Stimulated activated CD4-positive, alpha-beta T cell treated with anti-CD3 and anti-CD28 coated beads, Interleukin-2, amount 100 ng/mL, for 24 hours (primary cell): ENCODE data around the gene PAK3.

Source experiments
- DNase-seq, 2 donors: peaks; one replicate each; pipeline ENCODE4 v3.0.0-alpha.2; 2020

PAK3 gene

DNA sequence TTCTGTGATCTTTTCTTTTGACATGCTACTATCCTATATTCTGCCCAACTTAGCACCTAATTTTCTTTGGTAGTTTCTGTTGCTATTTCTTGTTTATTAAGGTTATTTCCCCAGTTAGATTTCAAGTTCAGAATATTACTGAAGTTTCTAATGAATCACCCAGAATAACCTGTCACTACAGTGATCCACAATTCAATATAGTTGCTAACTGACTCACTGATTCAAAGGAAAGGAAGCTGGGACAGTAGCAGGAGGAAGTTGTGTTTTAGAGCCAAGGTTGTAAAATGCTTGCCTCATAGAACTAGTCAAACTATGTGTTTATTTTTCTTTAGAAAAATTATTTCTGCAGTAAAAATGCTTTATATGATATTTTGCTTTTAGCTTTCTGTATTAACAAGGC is 37.4 kb downstream of the PAK3 start:
- DNase-seq = no peak

DNA sequence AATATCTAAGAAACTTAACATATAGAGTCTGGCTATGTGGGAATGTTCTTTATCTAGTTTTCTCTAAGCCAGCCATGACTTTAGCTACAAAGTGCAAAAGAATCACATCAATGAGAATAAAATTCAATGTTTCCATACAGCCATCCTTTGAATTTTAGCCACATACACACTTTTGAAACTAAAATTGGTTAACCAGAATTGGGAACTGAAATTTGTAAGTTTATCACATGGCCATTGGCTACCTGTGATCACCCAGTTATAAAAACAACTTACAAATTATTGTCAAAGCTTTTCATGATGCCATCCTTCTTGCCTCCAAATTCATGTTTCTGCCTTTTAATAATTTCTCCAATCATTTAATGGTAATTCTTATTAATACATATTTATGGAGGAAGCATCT is 49.9 kb downstream of the PAK3 start:
- no peak for DNase-seq

DNA sequence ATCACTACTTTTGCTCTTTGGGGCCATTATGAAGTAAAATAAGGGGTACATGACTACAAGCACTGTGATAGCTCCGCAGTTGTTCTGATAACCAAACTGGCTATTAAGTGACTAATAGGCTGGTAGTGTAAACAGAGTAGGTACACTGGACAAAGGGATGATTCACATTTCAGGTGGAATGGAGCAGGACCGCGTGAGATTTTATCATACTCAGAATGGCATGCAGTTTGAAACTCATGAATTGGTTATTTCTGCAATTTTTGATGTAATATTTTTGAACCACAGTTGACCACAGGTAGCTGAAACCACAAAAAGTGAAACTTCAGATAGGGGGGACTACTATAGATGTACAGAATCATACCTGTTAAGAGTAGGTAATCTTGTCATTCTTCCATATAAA is 55.8 kb downstream of the PAK3 start:
- DNase-seq = no peak

DNA sequence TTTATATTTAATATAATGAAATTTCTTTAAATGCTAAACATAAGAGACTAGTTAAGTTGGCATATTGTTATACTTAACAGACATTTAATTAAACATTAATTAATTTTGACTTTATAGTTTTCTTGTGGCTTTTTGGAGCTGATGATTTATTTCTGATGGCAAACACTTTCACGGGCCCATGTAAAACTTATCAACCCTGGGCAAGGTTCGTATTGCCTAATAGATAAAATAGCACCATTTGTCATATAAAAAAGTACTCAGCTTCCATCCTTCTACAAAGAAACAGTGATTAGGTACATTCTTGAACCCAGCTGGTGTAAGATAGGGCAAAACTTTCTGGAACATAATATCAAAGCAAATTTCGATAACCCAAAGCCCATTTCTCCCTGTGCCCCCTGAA is 63.2 kb downstream of the PAK3 start:
- no peak for DNase-seq

DNA sequence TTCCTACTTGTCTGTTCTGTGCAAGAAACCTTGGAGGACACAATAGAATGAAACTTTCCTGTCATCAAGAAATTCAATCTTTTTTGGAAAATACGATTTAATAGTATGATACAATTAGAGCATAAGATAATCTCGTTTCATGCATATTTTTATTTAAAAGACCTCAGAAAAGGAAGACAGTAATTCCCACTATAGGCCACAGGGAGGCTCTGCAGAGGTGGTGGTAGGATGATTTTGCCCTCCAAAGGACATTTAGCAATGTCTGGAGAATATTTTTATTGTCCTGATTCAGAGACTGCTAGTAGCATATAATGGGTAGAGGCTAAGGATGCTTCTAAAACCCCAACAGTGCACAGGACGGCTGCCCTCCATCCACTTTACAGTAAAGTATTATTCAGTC is 68.7 kb downstream of the PAK3 start:
- DNase-seq = no peak

DNA sequence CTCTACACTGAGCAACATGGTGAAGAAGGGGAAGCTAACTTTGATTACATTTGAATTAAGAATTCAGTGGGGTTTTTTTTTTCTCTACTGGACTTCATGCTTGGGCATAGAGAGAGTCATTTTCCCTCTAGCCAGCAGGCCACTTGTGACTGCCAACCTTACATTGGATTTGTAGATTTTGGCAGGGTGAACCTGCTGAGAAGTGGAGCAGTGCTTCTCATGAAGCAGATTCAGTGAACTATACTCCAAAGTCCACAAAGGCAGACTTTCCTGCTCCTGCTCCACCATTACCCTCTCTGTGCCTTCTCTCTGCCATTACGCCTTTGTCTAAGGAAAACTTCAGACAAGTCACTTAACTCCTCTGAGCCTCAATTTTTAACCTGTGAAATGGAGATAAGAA is 69.9 kb downstream of the PAK3 start:
- no peak for DNase-seq

DNA sequence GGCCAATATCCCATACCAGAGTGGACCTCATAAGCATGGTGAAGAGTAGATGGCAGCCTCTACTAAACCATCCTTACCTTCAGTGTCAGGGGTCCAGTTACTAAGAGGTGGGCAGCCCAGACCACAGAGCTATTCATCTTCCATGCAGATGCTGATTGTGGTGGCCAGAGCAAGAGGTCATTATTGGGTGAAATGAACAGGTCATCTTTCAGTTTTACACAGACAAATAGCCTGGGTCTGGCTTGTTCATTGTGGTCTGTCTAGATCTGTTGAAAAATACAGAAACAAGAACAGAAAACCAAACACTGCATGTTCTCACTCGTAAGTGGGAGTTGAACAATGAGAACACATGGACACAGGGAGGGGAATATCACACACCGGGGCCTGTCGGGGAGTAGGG is 71.3 kb downstream of the PAK3 start:
- no peak for DNase-seq

DNA sequence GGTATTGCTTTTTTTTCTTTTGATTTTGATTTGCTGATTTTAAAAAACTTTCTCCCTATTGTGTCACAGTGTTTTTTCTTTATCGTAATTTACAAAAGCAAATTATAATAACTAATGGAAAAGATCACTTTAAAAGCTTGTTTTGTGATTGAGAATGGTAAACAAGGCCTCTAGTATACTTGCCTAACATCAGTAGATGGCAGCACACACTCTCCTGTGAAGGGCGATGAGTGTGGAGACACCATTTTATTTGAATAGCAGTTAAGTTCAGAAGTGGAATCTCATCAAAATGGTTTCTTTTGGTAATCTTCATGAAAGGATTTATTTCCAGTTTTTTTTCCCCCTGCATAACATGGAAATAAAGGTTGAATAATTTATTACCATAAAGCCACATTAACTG is 72.3 kb downstream of the PAK3 start:
- no peak for DNase-seq

DNA sequence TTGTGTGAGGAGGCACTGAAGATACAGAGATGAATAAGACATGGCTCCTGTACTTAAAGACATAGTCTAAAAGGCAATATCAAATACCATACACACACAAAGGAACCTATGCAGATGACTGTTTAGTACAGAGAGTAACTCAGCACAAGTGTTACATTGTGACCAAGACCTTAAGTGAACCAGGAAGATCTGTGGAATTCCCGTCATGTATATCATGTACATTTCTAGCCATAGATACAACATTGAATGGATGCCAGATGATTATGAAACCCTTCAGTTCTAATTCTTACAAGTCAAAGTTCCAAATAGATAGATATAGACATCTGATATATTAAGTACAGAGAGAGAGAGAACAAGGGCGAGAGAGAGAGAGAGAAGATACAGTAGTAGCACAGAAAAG is 73.2 kb downstream of the PAK3 start:
- DNase-seq = no peak

DNA sequence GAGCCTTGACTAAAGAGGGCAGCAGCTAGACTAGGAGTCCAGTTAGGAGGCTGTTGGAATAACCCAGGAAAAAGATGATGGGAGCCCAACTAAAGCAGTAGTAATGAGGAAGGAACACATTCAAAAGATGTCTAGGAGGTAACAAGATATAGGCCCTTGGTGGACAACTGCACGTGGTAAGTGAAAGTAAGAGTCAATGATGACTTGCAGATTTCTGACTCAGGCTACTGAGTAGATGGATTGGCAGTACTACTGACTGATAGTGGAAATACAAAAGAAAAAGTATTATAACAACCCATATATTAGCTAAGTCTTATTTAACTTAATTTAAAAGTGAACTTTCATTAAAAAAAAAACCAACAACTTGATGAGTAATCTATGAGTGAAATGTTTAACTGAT is 74.0 kb downstream of the PAK3 start:
- DNase-seq = no peak

DNA sequence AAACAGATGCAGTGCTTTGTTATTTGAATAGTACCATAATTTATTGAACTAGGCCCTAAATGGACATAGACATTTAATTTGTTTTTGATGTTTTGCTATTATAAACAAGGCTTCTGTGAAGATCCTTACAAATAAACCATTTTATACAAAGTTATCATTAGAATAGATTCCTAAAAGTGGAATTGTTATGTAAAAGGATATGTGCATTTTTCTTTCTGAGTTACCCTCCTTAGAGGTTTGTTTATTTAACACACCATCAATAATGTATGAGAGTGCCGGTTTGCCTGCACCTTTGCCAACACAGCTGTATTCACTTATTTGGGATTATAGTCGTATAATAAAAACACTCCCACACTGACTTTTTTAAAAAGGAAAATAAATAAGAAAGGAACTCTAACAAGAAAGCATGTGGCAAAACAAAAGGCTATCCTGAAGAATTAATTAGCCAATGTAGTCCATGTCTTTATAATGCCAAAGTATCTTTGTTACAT is 84.8 kb downstream of the PAK3 start:
- DNase-seq = no peak

DNA sequence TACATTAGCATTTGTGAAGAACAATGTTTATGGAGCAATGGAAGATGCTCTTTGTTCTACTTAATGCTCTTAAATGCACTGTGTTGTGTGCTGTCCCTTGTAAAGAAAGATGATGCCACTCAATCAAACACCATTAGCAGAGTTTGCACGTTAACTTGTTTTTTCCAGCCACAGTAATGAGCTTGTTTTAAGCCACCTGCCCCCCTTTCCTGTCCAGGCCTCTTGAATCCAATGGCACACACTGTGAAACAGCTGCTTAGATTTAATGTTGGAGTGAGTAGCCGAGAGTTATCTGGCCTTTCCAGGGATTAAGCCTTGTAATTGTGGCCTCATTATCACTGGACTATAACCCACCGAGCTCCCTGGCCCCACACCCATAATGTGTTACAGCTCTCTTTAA is 86.0 kb downstream of the PAK3 start:
- DNase-seq = no peak

DNA sequence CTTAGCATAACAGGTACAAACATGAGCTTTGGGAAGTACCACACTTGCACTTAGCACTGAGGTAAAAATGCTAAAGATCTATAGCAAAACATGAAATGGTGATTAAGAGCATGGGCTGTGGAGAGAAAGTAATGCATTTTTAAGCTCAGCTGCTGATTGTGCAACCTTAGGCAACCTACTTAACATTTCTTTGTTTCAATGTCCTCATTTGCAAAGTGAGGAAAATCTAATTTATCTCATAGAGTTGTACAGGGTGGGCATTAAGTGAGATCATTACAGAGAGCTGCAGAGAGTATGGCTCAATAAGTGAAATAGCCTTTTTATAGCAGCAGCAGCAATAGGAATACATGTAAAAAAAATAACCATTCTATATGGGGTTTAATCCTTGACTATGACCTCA is 87.0 kb downstream of the PAK3 start:
- DNase-seq = no peak

DNA sequence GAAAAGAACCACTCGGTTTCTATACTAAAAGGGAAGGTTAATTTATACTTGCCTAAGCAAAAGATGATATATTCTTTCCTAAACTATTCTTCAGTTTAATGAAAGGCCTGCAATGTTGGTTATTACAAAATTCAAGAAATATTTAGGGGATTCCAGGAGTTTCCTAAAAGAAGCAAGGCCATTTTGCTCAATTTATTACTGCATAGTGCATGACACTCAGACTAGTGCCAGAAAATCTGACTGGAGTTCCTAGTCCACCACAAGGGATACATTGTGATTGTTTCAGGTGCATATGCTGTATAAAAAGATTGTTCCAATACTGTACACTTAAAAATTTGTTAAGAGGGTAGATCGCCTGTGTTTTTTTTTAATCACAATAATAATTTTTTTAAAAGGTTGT is 95.6 kb downstream of the PAK3 start:
- no peak for DNase-seq

DNA sequence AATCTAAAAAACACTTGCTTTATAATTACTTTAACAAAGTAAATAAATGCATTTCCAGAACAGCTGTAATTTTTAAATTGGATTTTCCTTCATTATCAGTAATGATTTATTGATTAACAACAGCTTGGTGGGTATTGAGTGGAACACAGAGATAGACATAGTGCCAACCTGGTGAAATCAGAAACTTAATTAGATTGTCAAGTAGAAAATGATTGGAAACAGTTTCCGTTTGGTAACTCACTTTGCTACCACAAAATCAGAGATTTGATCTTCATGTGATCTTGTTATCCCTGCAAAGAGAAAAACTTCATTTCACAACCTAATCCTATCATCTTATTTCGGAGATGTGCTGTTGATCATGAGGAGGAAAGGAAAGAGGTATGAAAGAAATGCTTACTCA is 103.5 kb downstream of the PAK3 start:
- DNase-seq = no peak

DNA sequence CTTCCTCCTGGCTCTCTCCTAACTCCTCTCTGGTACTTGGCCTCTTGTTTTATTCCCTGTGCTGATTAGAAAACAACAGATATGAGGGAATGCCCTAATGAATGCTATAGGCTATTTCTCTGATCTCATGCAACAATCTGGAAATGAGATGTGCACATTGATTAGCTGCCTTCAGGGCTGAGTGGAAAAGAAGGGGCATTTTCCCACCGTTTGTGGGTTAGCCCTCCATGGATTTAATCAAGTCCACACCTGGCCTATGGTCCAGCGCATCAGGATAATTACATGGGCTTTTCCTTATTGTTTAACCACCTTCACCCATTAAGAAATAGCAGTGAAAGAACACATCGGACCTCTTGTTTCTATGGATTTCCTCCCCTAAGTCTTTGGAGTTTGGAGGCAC is 104.3 kb downstream of the PAK3 start:
- no peak for DNase-seq

DNA sequence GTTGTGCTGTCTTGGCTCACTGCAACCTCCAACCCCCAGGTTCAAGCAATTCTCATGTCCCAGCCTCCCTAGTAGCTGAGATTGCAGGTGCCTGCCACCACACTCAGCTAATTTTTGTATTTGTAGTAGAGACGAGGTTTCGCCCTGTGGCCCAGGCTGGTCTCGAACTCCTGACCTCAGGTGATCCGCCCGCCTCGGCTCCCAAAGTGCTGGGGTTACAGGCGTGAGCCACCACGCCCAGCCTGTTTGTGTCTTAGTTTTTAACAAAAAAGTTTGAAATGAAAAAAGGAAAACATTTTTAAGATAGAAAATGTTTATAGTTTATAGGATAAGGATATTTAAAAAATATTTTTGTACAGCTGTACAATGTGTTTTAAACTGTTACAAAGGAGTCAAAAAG is 111.9 kb downstream of the PAK3 start:
- no peak for DNase-seq

DNA sequence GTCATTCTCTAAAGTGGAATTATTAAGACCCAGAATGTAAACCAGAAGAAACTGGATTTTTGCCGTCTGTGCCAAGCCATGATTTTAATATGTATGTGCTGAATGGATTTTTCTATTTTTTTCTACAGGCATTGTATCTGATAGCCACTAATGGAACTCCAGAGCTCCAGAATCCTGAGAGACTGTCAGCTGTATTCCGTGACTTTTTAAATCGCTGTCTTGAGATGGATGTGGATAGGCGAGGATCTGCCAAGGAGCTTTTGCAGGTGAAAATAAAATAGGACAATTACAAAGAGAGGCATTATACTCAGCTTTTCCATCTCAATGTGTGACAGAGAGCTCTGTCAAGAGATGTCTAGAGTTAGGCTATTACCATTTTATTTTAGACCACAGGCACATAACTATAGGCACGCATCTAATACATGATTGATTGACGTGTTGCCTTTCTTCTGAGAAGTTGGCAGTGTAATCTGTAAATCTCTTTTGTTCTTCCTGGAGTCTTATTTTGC is 120.4 kb downstream of the PAK3 start:
- no peak for DNase-seq

DNA sequence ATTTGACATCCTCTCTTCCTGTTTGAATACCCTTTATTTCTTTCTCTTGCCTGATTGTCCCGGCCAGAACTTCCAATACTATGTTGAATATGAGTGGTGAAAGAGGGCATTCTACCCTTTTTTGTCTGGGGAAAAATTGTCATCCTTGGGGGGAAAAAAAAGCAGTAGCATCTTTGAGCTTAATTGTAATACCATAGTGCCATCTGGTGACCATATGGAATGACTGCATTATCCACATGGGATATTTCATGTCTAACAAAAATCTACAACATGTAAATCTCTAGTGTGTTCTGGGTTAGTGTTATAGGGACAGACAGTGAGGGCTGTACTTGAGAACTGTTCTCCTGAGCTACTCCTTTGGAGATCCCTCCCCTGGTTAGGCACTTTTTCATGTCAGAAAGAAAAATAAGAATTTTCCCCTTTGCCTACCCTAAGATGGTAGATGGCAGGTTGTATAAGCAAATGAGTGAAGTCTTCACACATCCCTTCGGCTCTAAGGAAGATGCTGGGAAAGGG is 148.3 kb downstream of the PAK3 start:
- no peak for DNase-seq

DNA sequence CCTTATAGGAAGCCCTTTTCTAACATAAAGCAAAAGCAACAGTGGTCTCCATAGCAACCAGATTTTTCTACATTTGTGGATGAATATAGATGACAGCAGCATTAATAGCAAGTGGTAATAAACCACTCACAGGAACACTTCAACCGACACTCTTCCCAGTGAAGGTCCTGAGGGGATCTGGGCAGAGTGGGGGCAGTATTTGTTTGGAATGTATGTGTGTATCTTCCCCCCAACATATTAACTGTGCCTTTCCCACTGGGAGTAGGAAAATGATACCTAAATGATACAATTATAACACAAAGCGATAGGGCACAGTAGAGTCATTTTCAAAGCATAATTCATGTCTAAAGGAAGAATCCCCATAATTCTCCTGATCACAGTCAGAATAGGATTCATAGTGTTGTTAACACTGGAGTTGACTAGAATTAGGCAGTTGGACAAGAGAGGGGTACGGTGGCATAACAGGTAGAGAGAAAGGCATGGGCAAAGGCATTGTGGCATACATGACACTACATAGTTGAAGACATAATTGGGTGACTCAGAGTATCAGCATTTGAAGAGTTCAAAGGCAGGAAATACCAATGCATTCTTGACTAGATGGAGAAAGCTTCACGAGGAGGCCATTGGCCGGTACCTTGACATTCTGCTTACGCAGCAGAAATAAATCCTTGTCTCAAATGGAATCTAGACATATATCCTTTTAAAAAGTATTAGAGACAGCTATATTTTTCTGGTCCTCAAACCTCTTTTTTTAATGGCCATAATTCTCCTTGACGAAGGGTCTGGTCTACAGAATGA is 159.1 kb downstream of the PAK3 start:
- DNase-seq = no peak

DNA sequence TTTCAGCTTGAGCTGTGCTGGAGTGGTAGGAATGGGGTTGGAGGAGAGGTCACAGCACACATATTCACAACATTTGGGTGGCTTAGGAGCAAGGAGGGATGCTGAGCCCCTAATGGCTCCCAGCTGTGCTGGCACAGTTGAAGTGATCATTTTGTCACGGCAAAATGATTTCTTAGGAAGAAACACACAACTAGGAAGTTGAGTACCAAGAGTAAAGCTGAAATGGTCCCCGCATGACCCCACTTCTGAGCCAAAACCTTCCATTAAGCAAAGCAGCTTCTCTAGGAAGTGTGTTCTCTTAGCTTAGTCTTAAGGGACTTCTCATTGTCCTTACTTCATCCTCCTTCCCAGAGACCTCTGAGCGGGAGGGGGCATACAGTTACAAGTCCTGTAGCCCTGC is 161.7 kb downstream of the PAK3 start:
- no peak for DNase-seq

DNA sequence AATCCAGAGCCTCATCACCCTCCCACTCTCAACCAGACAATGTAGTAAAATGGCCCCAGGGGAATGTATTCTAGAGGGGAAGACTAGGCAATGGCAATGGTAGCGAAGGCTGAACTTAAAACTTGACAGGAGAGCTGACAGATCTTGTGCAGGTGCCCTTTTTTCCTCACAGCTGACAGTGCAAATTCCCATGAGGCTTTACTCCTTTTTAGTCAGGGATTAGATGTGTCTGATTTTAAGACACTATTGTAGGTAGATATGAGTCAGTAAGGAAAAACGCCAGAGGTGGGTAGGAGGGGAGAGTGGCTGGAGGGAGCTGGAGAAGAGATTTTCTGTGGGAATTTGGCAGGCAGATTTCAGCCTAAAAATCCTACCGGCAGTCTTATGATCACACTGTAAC is 163.6 kb downstream of the PAK3 start:
- no peak for DNase-seq

DNA sequence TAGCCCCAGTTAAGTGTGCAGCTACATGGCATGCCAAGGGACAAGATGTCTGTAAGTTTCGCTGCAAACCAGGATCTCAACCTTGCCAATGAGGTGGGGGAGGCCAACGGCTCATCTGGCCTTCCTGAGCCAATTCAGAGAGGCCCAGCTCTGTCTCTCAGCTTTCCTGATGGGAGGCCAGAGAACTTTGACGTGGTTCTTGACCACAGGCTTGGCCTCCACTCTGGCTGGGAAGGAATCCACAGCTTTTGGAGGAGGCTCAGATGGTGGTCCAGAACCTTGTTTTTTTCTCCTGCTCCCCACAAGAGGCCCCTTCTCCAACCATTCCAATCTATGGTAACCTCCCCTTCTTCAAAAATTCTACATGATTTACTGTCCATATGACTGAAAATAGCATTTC is 164.5 kb downstream of the PAK3 start:
- DNase-seq = no peak

DNA sequence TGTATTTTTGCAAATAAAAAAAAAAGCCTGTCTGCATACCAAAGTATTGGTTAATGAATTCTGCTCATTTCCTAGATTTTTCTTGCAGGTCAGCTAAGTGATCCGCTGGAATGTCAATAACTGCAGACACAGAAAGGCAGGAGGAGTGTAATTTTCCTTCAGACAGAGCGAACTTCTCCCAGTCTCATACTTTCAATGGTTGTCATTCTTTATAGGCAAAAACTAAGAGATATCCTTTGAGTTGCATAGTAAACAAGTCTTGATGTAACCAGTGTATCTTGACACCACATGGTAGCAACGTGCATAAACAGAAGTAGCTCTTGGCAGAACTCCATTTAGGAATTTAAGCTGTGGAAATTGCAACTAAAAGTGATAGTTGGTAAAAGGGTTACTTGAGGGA is 166.1 kb downstream of the PAK3 start:
- no peak for DNase-seq

DNA sequence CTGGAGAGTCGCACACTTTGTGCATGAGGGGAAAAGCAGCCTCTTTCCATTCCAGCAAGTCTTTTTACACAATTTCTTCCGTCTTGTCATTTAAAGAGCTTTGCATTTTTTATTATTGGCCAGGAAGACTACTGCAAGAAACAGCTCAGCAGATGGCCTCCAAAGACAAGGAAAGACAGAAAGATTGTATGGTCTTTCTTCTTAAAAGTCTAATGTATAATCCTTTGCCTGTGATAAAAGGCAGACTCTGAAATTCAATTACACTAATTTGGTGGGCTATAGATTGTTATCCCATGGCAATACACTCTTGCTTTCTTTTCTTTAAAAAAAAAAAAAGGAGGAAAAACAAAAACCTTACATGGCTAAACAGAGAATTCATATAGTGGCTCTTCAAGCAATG is 168.4 kb downstream of the PAK3 start:
- DNase-seq = no peak
